GM18508 (cell line): ENCODE data around the gene LRRC47.
"Not testable (repeated sequence)": the region's sequence is repeated elsewhere in the genome, so short reads cannot be mapped to it uniquely, and the experiment has no call there.

Experiments used
- ATAC-seq: cut with Tn5 transposase; IDR thresholded peaks from one replicate; pipeline ENCODE4 v1.9.1; 2021; ENCODE audit warnings: moderate number of reproducible peaks; ENCODE audit not compliant: insufficient read depth, unreplicated experiment

LRRC47 gene

GRCh38 chr1:3753656-3754454 is 42.4 kb downstream of the LRRC47 start:
- no peak for ATAC-seq

- no peak for ATAC-seq
Measured at GRCh38 chr1:3752400-3752945, 43.8 kb downstream of the LRRC47 start, which contains the start of gene CCDC27. Gene CCDC27, plus strand, starts transcription at chr1:3752450. Its CDS starts 32 bp downstream, at chr1:3752482.

GRCh38 chr1:3750741-3751140 is 45.6 kb downstream of the LRRC47 start:
- no peak for ATAC-seq

- no peak for ATAC-seq
Measured at GRCh38 chr1:3749512-3749911, 46.8 kb downstream of the LRRC47 start.

GRCh38 chr1:3748316-3748900 is 47.9 kb downstream of the LRRC47 start:
- not testable (repeated sequence) for ATAC-seq

- ATAC-seq = no peak
Measured at GRCh38 chr1:3747903-3748302, 48.4 kb downstream of the LRRC47 start.

- no peak for ATAC-seq
Measured at GRCh38 chr1:3747522-3747848, 48.8 kb downstream of the LRRC47 start.

- ATAC-seq = no peak
Measured at GRCh38 chr1:3746830-3747521, 49.3 kb downstream of the LRRC47 start.

- no peak for ATAC-seq
Measured at GRCh38 chr1:3746389-3746829, 49.9 kb downstream of the LRRC47 start.

GRCh38 chr1:3745590-3746381 is 50.5 kb downstream of the LRRC47 start:
- ATAC-seq = no peak

- no peak for ATAC-seq
Measured at GRCh38 chr1:3745071-3745470, 51.2 kb downstream of the LRRC47 start.

- ATAC-seq = no peak
Measured at GRCh38 chr1:3744646-3745045, 51.7 kb downstream of the LRRC47 start.

GRCh38 chr1:3743826-3744225 is 52.5 kb downstream of the LRRC47 start:
- ATAC-seq = no peak

- no peak for ATAC-seq
Measured at GRCh38 chr1:3743421-3743820, 52.9 kb downstream of the LRRC47 start.

GRCh38 chr1:3742439-3743298 is 53.6 kb downstream of the LRRC47 start:
- no peak for ATAC-seq

- no peak for ATAC-seq
Measured at GRCh38 chr1:3741566-3742438, 54.5 kb downstream of the LRRC47 start.

- ATAC-seq = no peak
Measured at GRCh38 chr1:3740752-3741151, 55.5 kb downstream of the LRRC47 start.

GRCh38 chr1:3740042-3740441 is 56.3 kb downstream of the LRRC47 start:
- no peak for ATAC-seq
